ENCODE results near the gene CISD3. TPM values are rescaled to one million over a fixed set of nuclear protein-coding genes. Genes with fewer than 3 reads are reported as not detected.

CISD3 gene
- total RNA-seq, 1 donor from 2014 or later = 44.6 TPM

GRCh38 chr17:38706505-38707216, 23.5 kb upstream of the CISD3 start:
- DNase-seq (ENCODE audit: low spot score) = no peak

- DNase-seq (ENCODE audit: low spot score) = no peak
These were observed 22.3 kb upstream of the CISD3 start for GRCh38 chr17:38707678-38708351.

- DNase-seq (ENCODE audit: low spot score) = no peak
These were observed 20.9 kb upstream of the CISD3 start for GRCh38 chr17:38709104-38709820.

- DNase-seq (ENCODE audit: low spot score) = no peak
These were observed 20.1 kb upstream of the CISD3 start for GRCh38 chr17:38709864-38710603.

- no peak for DNase-seq (ENCODE audit: low spot score)
These were observed 19.6 kb upstream of the CISD3 start for GRCh38 chr17:38710604-38710962.

GRCh38 chr17:38710985-38711384, 19.2 kb upstream of the CISD3 start:
- DNase-seq (ENCODE audit: low spot score) = no peak

GRCh38 chr17:38711792-38712571, 18.2 kb upstream of the CISD3 start:
- no peak for DNase-seq (ENCODE audit: low spot score)

GRCh38 chr17:38712593-38712992, 17.5 kb upstream of the CISD3 start:
- no peak for DNase-seq (ENCODE audit: low spot score)

- DNase-seq (ENCODE audit: low spot score) = no peak
These were observed 16.6 kb upstream of the CISD3 start for GRCh38 chr17:38713456-38714075.

GRCh38 chr17:38715216-38715943, 14.8 kb upstream of the CISD3 start:
- no peak for DNase-seq (ENCODE audit: low spot score)

- no peak for DNase-seq (ENCODE audit: low spot score)
These were observed 13.7 kb upstream of the CISD3 start for GRCh38 chr17:38716368-38717005.

GRCh38 chr17:38717139-38717745, 12.9 kb upstream of the CISD3 start:
- no peak for DNase-seq (ENCODE audit: low spot score)

- DNase-seq (ENCODE audit: low spot score) = no peak
These were observed 10.7 kb upstream of the CISD3 start for GRCh38 chr17:38719289-38719942.

GRCh38 chr17:38719943-38720641, 10.0 kb upstream of the CISD3 start:
- DNase-seq (ENCODE audit: low spot score) = no peak

- no peak for DNase-seq (ENCODE audit: low spot score)
These were observed 9.2 kb upstream of the CISD3 start for GRCh38 chr17:38720941-38721340.

- DNase-seq (ENCODE audit: low spot score) = no peak
These were observed 8.3 kb upstream of the CISD3 start for GRCh38 chr17:38721802-38722201.

- DNase-seq (ENCODE audit: low spot score) = no peak
These were observed 5.7 kb upstream of the CISD3 start for GRCh38 chr17:38724337-38724988.

Data from mesenteric fat pad (tissue), 1 donor.